Lower leg skin (tissue), 4 donors: ENCODE data around the gene AHNAK2. TPM values are rescaled to one million over a fixed set of nuclear protein-coding genes. Genes with fewer than 3 reads are reported as not detected.
"Not testable (repeated sequence)": the region's sequence is repeated elsewhere in the genome, so short reads cannot be mapped to it uniquely, and the experiment has no call there.

Experiments
- DNase-seq, 2 donors: peaks; one replicate each; pipeline ENCODE4 v3.0.0-alpha.2; 2019; ENCODE audit warnings: low spot score in 2 of 2
- H3K4me3 ChIP-seq: fragments of 200-600 bp; sonication (generic); 2 replicates; pipeline ENCODE4 v1.5.1; 2017; ENCODE audit warnings: mild to moderate bottlenecking, low read depth; ENCODE audit not compliant: poor library complexity, severe bottlenecking
- POLR2A ChIP-seq, 2 donors: fragments of 450-650 bp; IDR thresholded peaks; one replicate each; pipeline ENCODE4 v1.6.1; 2016 to 2017; ENCODE audit warnings: antibody characterized with exemption in 2 of 2, mild to moderate bottlenecking in 1 of 2, moderate library complexity in 1 of 2
- WGBS, 2 donors: methylation state at CpG; one replicate each; pipeline ENCODE4 v1.1.5; 2018; 5-methylcytosine and 5-hydroxymethylcytosine counted together
- intact Hi-C: fragments of 100-400 bp; cut with DNase I; formaldehyde crosslinking; loops from one replicate; pipeline ENCODE4 v1.15.0; 2023; ENCODE audit warnings: low total_unique reads
- total RNA-seq, 4 donors: library from RNA; depleted of rRNA; stranded (reverse); fragments of >200 nt; gene quantifications; one replicate each; pipeline ENCODE4 v1.1.0, GENCODE V29; 2016
- TF ChIP-seq, protein P1 (sequence below), 3 donors: fragments of 450-650 bp; IDR thresholded peaks; one replicate each; pipeline ENCODE4 v1.5.1; 2016; ENCODE audit warnings: antibody characterized with exemption in 3 of 3, mild to moderate bottlenecking in 3 of 3, moderate library complexity in 2 of 3

Gene AHNAK2
- total RNA-seq, 4 donors from 2014 or later: 671 to 950 (median 756) TPM

GRCh38 chr14:104955396-104955770 lies 22.8 kb downstream of the AHNAK2 start:
- no peak for TF ChIP-seq POLR2A (IDR thresholded peaks at IDR 0.05)
- TF ChIP-seq, protein P1, sequence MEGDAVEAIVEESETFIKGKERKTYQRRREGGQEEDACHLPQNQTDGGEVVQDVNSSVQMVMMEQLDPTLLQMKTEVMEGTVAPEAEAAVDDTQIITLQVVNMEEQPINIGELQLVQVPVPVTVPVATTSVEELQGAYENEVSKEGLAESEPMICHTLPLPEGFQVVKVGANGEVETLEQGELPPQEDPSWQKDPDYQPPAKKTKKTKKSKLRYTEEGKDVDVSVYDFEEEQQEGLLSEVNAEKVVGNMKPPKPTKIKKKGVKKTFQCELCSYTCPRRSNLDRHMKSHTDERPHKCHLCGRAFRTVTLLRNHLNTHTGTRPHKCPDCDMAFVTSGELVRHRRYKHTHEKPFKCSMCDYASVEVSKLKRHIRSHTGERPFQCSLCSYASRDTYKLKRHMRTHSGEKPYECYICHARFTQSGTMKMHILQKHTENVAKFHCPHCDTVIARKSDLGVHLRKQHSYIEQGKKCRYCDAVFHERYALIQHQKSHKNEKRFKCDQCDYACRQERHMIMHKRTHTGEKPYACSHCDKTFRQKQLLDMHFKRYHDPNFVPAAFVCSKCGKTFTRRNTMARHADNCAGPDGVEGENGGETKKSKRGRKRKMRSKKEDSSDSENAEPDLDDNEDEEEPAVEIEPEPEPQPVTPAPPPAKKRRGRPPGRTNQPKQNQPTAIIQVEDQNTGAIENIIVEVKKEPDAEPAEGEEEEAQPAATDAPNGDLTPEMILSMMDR (IDR thresholded peaks at IDR 0.05): no peak
- 86 to 97% methylated on average over 2 to 3 of the region's 3 CpGs for WGBS, 2 donors
- intact Hi-C loops: no loop called here
- DNase-seq: no peak
- H3K4me3 ChIP-seq: no peak overlapping the region

GRCh38 chr14:104954746-104955395 lies 23.3 kb downstream of the AHNAK2 start:
- intact Hi-C loops: no loop called here
- no peak for DNase-seq
- 79 to 81% methylated on average over 12 to 13 of the region's 13 CpGs for WGBS, 2 donors
- TF ChIP-seq, protein P1 (IDR thresholded peaks at IDR 0.05): no peak
- no peak overlapping the region for H3K4me3 ChIP-seq

DNA sequence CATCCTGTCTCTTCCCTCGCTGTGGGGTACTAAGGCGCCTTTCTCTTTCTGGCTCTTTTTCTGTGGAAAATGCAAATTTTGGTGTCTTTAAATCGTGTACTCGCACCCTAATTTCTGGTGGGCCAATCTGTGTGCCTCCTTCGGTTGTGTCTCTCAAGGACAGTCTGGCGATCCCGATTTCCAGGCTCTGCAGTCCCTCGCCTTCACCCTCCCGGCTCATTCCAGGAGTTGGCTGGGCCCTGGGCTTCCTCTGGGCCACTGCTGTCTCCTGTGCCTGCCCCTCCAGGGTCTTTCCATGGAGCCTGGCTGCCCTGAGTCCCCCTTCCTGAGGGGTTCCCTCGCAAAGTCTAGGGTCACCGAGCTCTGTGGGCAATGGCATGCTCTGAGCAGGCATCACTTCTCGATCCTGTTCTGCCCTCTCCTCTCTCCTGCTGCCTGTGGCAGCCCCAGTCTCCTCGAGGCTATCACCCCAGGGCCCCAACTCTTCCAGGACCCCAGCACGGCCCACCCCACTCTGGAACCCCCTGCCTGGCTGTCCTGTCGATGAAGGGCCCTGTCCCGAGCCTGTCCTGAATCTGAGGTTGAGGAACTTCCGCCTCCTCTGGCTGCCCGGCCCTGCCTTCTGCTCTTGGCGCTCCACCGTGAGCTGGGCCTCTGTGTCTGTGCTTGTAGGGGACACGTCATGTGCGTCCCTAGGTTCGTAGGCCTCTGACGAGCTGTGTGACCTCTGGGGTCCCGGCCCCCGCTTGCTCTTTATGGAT lies 24.1 kb downstream of the AHNAK2 start:
- intact Hi-C loops: no loop called here
- DNase-seq: no peak
- TF ChIP-seq, protein P1 (IDR thresholded peaks at IDR 0.05): no peak
- no peak for TF ChIP-seq POLR2A (IDR thresholded peaks at IDR 0.05)
- WGBS, 2 donors: 90 to 91% methylated on average over 26 of the region's 26 CpGs
- no peak overlapping the region for H3K4me3 ChIP-seq

GRCh38 chr14:104953097-104953496 lies 25.1 kb downstream of the AHNAK2 start:
- no peak for TF ChIP-seq POLR2A (IDR thresholded peaks at IDR 0.05)
- TF ChIP-seq, protein P1 (IDR thresholded peaks at IDR 0.05): no peak
- no peak for DNase-seq
- intact Hi-C loops: no loop called here
- WGBS, 2 donors: 88% methylated on average over 13 of the region's 13 CpGs
- no peak overlapping the region for H3K4me3 ChIP-seq

GRCh38 chr14:104951863-104952657 lies 26.1 kb downstream of the AHNAK2 start:
- intact Hi-C loops, H3K4me3 ChIP-seq, DNase-seq: not testable (repeated sequence)
- 83 to 95% methylated on average over 20 to 27 of the region's 28 CpGs for WGBS, 2 donors

- intact Hi-C loops, H3K4me3 ChIP-seq, DNase-seq: not testable (repeated sequence)
- WGBS, 2 donors: 93 to 95% methylated on average over 15 of the region's 15 CpGs
Observed at GRCh38 chr14:104950701-104951100, 27.5 kb downstream of the AHNAK2 start.
